Activated T-cell treated with anti-CD3 and anti-CD28 coated beads for 1 hour (primary cell): ENCODE results near the gene GPR151.

Experiments
- DNase-seq: peaks from one replicate; pipeline ENCODE4 v3.0.0-alpha.2; 2020; ENCODE audit warnings: low read depth

The GPR151 gene

DNA sequence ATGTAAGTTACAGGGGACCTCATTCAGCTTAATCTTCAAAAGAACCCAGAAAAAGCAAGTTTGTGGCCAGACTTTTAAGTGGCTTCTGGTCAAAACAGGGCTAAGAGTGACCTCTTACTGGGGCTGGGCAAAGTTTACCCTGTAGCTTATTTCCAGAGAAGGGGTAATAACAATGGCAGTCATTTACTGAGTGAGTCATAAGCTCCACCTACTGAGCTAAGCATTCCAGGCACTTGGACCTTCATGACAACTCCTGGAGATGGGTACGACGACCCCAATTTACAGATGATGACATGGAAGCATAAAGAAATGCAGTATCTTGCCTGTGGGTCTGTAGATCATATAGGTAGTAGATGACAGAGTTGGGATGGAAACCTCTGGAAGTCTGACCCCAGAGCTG lies 4.7 kb upstream of the GPR151 start:
- DNase-seq: no peak

- DNase-seq: no peak
These were observed 3.6 kb upstream of the GPR151 start for GRCh38 chr5:146519554-146519953.

DNA sequence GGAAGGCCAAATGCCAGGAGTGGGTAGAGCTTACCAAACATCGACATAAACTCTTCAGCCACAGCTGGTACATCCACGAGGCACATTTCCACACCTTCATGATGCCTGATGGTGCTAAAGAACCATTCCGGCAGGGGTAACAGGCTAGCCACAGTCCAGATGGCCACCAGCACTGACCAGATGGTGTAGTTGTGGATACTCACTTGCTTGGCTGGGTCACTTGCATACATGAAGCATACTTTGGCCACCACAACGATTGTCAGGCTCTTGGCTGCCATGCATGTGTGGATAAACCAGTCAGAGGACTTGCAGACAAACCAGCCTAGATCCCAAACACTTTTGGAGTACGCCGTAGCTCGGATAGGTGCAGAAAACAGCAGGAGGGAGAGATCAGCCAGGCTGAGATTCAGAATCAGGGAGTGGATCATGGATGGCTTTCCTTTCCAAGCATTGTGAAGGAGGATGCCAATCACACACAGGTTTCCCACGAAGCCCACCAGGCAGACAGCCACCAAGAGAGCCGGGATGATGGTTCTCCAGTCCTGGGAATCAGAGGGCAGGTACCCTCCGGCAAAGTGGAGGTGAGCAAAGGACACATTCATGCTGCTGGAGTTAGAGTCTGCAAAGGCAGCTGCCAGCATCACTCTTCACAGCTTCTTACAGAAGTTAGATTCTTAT lies 378 bp downstream of the GPR151 start:
- no peak for DNase-seq

DNA sequence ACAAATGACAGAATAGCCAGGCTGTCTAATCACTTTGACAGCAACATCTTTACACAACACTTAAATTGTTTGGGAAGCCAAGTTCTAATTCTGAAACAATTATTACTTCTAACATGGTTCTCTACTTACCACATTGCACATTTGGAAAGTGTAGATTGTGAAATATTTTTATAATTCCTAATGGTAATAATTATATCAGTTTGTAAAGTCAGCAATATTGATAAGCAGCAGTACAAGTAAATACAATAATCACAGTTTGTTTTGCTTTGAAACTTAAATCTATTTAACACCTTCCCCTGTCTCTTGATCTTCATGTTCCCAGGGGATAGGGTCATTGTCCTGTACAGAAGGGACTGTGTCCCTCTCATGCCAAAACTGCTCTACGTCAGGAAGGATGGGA lies 1.4 kb downstream of the GPR151 start:
- DNase-seq: no peak

DNA sequence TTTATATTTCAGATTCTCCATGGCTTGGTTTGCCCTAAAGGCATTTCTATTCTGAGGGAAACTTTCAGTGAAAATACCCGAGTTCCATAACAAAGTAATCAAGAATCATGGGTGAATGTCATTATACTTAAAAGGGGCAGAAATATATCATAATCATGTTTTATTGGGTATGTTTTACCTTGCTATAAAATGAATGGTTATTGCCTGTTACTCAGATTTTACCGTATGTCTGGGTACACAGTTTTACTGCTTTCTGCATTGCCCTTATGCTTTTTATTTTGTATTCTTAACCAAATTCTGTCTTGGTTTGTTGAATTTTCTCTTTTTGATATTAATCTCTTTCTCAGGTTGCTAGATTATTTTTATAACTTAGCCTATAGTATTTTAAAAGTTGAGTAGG lies 2.5 kb downstream of the GPR151 start:
- DNase-seq: no peak

GRCh38 chr5:146510559-146511125 lies 5.3 kb downstream of the GPR151 start:
- no peak for DNase-seq

GRCh38 chr5:146507428-146507827 lies 8.6 kb downstream of the GPR151 start:
- DNase-seq: no peak

- no peak for DNase-seq
These were observed 16.3 kb downstream of the GPR151 start for GRCh38 chr5:146499680-146500079.

DNA sequence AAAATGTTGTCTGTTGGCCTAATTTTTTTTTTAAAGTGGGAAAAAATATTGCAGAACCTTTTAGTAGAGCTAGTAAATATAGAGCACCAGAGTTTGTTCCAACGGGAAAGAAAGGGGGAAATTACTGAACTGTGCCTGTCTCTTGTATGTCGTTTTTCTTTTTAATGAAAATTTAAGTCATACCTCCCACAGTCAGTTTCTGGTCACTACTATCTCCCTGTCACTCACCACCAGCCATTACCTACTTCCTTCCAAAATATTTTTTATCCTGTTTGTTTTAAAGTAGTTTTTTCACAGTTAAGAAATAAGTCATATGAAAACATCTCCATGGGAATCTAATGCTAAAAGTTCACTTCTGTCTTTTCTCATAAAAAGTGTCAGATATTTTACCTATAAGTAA lies 21.3 kb downstream of the GPR151 start:
- DNase-seq: no peak

DNA sequence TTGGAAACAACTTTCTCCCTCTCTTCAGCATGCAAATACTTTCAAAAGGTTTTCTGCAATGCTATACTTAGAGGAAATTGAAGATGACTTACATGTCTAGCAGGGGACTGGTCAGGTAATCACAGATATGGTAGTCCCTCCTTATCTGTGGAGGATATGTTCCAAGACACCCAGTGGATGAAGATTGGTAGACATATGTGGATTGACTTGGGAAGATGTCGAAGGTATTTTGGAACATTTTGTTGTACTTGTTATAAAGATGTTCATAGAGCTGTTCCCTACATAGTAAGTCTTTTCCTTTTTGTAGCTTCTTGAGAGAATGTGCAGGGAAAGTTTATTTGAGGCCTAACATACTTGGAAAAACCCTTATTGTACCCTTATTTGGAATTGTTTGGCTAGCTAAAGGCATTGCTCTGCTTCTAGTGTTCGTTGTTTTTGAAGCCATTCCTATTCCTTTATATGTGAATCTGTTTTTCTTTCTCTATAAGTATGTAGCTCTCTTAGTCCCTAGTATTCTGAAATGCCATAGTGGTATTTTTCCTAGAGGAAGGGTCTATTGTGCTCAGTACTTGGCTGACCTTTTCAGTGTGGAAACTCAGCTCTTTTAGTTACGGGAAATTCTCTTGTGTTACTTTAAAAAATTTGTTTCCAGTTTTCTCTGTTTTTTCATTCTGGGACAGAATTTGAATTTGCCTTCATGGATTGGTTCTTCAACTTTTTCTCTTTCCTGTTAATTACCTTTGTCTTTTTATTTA lies 25.7 kb downstream of the GPR151 start:
- no peak for DNase-seq

- no peak for DNase-seq
These were observed 31.1 kb downstream of the GPR151 start for GRCh38 chr5:146484714-146485391.

GRCh38 chr5:146482775-146483174 lies 33.2 kb downstream of the GPR151 start:
- no peak for DNase-seq

DNA sequence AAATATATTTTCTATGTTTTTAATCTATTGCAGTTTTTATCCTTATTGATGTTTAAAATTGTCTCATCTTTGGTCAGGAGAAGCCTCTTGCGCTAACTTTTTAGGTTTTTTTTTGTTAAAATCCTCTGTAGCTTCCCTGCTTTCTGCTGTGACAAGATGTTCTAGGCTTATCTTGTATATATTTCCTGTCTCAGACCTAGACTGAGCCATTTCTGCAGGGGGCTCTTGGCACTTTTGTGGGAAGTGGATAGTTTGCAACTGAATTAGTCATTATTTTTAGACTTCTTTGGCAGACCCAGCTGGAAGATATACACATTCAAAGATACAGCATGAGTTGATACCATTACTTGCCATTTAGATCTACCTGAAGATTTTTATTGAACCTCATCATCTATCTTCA lies 40.1 kb downstream of the GPR151 start:
- no peak for DNase-seq

GRCh38 chr5:146475190-146475780 lies 40.7 kb downstream of the GPR151 start:
- no peak for DNase-seq

DNA sequence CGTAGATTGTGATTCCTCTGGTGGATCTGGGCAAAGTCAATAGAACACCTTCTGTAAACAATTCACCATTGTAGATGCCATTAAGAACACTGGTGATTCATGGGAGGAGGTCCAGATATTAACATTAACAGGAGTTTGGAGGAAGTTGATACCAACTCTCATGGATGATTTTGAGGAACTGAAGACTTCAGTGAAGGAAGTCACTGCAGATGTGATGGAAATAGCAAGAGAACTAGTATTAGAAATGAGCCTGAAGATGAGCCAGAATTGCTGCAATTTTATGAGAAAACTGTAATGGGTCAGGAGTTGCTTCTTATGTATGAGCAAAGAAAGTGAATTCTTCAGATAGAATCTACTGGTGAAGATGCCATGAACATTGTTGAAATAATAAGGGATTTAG lies 41.9 kb downstream of the GPR151 start:
- no peak for DNase-seq

GRCh38 chr5:146467760-146468159 lies 48.2 kb downstream of the GPR151 start:
- no peak for DNase-seq

GRCh38 chr5:146466521-146467349 lies 49.3 kb downstream of the GPR151 start:
- no peak for DNase-seq

GRCh38 chr5:146463446-146463845 lies 52.5 kb downstream of the GPR151 start:
- no peak for DNase-seq
